GM11168 (cell line): ENCODE data around the gene PANK2.
"Not testable (repeated sequence)": the region's sequence is repeated elsewhere in the genome, so short reads cannot be mapped to it uniquely, and the experiment has no call there.

Experiments used
- in situ Hi-C: fragments of 300-500 bp; cut with MboI; formaldehyde crosslinking; loops from one replicate; pipeline ENCODE4 v1.12.0; 2022; ENCODE audit warnings: low sequenced_read_pairs; ENCODE audit not compliant: unreplicated experiment

The PANK2 gene

DNA sequence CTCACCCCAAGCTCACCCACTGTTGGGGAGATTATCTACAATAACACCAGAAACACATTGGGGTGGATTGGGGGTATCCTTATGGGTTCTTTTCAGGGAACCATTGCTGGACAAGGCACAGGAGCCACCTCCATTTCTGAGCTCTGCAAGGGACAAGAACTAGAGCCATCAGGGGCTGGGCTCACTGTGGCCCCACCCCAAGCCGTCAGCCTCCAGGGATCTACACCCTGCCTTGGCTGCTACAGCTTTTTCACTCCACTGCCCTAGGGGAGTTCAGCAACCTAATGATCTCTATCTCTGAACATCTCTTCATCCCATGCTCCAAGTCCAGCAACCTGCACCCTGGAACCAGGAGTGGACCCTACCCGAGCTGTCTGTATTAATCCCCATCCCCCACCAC, 21.4 kb upstream of the PANK2 start:
- in situ Hi-C loops: no loop called here

DNA sequence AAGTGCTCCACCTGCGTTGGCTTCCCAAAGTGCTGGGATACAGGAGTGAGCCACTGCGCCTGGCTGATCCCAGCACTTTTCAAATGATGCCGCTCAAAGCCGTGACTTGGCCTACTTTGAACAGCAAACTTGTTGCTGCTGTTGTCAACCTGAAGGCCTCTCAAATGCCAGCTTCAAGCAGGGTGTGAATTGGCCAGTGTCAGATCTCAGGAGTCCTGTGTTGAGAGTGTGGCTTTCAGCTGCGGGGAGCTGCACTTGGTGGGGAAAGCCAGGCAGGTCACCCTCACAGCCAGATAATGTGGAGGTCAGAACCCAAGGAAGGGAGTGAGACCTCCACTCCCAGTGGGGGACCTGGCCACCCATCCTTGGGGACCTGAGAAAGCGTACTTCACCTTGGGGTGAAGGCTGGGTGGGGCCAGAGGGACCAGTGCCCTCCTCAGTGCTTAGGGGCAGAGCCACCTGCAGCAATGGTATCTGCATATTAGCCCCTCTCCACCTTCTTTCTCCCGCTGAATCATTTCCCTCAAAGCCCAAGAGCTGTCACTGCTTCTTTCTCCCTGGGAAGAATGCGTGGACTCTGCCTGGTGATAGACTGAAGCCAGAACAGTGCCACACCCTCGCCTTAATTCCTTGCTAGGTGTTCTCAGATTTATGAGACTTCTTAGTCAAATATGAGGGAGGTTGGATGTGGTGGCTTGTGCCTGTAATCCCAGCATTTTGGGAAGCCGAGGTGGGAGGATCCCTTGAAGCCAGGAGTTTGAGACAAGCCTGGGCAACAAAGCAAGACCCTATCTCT, 19.1 kb upstream of the PANK2 start:
- in situ Hi-C loops: no loop called here

GRCh38 chr20:3871550-3872265, 17.5 kb upstream of the PANK2 start:
- in situ Hi-C loops: no loop called here

GRCh38 chr20:3873507-3873906, 15.7 kb upstream of the PANK2 start:
- in situ Hi-C loops: no loop called here

DNA sequence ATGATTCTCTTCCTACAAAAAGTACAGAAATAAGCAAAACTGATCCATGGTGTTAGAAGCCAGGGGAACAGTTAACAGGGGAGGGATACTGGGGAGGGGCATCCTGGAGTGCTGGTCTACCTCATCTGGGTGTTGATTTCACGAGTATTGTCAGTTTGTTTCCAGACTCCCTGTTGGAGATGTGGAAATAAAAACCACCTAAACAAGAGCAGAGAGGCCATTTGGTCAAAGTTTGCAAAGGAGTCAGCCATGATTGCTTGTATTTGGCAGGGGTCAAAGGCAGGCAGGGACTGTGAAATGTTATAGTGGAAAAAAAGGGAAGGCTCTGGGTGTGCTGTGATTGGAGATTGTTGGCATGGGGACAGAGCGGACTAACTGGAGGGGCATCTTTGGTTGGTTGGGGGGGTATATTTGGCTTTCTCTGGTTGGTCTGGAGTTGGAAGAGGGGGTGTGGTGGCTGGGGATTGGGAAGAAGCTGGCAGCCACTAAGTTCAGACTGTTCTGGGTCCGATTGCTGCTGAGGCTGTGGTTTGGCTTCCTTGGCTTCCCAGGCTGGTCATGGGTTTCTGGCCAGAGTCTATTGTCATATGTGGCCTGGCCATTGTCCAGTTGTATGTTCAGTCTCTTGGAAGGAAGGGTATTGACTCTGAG, 14.9 kb upstream of the PANK2 start:
- in situ Hi-C loops: no loop called here

DNA sequence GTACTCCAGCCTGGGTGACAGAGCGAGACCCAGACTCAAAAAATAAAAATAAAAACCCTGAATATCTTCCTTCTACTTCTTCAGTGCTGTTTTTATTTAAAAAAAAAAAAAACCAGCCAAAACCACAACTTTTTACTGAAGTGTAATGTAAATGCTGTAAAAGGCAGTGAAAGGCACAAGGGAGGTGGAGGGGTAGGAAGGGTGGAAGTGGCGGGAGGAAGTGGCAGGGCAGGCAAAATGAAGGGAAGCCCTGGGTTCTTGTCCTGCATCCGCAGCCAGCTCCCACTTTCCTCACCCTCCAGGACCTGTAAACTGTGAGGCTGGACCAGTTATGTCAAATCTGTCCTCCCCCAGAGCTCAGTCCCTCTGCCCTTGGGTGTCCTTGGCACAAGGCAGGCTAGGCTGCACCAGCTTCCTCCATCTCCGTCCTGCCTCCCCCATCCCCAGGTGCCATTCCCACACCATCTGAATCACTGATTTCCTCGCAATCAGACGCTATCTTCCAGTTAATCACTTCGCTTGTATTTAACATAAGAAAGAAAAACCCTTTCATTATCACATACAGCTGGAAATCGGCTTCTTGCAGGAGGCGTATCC, 13.7 kb upstream of the PANK2 start:
- in situ Hi-C loops: no loop called here

DNA sequence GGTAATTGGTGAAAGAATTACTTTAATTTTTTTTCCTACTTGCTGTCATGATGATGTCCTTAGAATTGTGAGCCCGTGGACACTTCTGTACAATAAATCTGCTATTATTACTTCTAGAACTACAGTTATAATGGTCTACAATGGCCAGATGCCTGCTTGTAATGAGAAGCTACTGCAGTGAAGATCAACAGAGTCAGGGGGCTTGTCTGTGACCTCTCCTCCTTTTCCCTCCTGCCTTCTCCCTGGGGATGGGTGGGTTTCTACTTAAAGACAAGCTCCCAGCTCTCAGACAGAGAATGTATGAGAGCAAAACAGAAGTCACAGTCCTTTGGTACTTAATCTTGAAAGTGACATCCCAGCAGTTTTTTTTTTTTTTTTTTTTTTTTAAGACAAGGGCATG, 13.2 kb upstream of the PANK2 start:
- in situ Hi-C loops: no loop called here

DNA sequence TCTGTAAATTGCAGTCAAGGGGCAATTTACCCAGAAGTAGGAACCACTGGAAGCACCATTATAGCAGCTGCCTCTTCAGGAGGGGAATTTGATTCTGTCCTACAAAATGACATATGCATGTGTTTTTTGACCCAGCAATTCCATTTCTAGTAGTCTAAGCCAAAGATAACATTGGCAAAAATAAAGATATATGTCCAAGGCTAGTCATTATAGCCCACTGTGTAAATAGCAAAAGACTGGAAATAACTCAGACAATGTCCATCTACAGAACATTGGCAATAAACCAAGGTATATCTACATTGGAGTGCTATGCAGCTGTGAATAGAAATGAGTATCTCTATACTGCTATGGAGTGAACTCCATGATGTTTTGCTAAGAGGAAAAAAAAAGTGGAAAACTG, 12.5 kb upstream of the PANK2 start:
- in situ Hi-C loops: no loop called here

DNA sequence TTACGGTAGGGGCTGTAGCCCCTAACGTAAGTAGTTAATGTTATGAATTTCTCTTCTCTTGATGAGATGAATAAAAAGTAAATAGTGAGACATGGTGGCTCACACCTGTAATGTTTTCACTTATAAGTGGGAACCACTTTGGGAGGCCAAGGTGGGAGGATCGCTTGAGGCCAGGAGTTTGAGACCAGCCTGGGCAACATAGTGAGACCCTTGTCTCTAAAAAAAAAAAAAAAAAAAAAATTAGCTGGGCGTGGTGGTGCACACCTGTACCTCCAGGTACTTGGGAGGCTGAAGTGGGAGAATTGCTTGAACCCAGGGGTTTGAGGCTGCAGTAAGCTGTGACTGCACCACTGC, 10.3 kb upstream of the PANK2 start:
- in situ Hi-C loops: not testable (repeated sequence)

DNA sequence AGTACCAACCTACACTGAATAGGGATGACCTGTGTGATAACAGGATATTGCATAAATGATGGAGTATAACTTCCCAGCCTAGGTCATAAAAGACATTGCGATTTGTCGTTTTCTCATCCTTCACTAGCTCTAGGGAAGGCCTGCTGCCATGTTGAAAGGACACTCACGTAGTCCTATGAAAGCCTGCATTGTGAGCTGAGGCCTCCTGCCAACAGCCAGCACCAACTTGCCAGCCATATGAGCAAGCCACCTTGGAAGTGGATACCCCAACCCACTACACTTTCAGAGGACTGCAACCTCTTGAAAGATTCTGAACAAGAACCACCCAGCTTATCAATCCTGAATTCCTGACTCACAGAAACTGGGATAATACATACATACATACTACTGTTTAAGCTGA, 3.5 kb upstream of the PANK2 start:
- in situ Hi-C loops: no loop called here

- in situ Hi-C loops: no loop called here
These were observed 1.1 kb upstream of the PANK2 start for GRCh38 chr20:3887876-3888620.

GRCh38 chr20:3889489-3890397, 556 bp downstream of the PANK2 start:
- in situ Hi-C loops: no loop called here

GRCh38 chr20:3890398-3890751, 1.2 kb downstream of the PANK2 start:
- in situ Hi-C loops: no loop called here

GRCh38 chr20:3890999-3891929, 2.1 kb downstream of the PANK2 start:
- in situ Hi-C loops: no loop called here

DNA sequence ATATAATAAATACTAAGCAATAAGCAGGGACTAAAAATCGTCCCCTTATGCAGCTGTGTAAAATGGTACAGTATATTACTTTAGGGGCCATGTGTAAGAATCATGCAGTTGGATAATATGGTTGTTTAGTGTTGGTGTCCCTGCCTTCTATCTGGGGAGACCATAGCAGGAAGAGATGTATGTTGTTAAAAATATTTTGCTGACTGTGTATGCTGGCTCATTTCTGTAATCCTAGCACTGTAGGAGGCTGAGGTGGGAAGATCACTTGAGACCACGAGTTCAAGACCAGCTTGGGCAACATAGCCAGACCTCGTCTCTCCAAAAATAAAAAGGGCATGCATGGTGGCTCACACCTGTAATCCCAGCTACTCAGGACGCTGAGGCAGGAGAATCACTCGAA, 5.6 kb downstream of the PANK2 start:
- in situ Hi-C loops: no loop called here

DNA sequence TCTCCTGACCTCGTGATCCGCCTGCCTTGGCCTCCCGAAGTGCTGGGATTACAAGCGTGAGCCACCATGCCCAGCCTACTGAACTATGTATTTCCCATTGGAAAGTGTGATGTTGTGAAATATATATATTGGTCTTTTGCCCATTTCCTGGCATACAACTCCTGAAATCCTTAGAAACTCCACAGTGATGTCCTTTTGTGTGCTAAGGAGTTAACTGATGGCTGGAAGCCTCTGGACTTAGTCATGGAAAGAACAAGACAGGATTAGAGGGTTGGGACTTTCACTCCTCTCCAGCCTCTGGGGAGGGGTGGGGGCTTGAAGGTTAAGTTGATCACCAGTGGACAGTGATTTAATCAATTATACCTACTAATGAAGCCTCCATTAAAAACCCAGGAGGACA, 7.1 kb downstream of the PANK2 start:
- in situ Hi-C loops: no loop called here

- in situ Hi-C loops: no loop called here
These were observed 7.8 kb downstream of the PANK2 start for GRCh38 chr20:3896853-3897583.

DNA sequence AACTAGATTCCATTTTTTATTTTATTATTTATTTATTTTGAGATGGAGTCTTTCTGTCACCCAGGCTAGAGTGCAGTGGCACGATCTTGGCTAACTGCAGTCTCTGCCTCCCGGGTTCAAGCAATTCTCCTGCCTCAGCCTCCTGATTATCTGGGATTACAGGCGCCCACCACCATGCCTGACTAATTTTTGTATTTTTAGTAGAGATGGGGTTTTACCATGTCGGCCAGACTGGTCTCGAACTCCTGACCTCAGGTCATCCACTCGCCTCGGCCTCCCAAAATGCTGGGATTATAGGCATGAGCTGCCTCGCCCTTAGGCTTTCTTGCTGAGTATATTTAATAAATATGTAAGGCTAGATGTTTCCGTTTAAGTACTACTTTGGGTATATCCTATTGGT, 9.0 kb downstream of the PANK2 start:
- in situ Hi-C loops: not testable (repeated sequence)
